Astrocyte of the hippocampus (primary cell): ENCODE data around the gene NTRK3.
"Not testable (repeated sequence)": the region's sequence is repeated elsewhere in the genome, so short reads cannot be mapped to it uniquely, and the experiment has no call there.

Experiments
- DNase-seq: peaks from one replicate; pipeline ENCODE4 v3.0.0; 2011; ENCODE audit warnings: low read depth, low spot score

Gene NTRK3

DNA sequence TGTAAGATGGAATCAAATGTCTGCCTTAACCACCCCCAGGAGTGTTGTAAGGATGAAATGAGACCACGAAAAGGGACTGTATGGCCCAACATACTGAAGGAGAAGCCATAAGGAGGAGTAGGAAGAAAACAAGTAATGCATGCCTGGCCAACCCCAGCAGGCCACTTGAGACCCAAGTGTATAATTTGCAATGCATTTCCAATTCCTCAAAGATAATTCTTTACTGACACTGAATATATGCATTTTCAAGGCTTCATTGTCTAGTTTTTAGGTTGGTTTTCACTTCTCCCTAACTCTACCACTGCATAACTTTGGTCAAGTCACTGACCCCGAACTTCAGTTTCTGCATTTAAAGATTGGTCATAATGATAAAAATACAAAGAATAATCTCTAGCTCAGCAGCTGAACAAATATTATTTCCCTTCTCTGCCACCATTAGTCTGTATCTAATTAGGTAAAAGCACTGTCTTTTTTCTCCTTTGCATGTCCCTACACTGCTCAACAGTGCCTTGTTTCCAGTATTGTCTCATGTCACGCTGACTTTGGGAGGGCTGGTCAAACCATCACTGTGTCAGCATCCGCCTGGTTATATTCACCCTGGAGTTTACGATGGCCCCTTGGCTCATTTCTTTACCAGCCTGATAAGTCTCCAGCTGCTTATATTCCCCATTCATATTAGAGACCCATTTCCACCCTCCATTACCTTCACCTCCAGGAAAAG, 378.6 kb downstream of the NTRK3 start:
- DNase-seq, result no peak

DNA sequence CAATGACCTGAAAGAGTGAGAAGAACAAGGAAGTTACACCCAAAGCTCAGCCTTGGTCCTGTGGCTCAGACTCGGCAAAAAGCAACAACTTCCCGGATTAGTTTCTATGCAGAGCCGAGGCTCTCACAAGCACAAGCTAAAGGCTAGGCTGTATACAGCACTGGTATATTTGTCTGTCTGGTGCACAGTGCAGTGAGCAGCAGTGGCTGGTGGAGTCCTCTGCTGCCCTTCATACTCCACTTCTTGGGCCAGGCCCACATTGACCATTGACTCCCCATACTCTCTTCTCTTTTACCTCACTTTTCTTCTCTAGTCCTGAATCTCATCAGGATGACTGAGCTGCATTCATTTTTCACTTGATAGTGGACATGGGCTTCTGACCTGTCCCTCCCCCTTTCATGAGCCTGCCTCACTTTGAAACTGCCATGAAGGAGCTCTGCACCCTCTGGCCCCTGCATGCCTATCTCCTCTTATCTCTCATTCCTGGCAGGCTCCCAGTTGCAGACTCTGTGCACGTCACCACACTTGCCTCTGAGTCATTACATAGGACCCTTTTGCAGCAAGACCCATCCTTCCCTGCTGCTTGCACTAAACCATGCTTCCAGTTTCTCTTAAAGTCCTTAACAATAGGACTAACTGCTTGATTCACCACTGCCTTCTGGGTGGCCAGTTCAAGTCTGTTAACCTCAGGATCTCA, 379.3 kb downstream of the NTRK3 start:
- DNase-seq, result peak; percentile 73

DNA sequence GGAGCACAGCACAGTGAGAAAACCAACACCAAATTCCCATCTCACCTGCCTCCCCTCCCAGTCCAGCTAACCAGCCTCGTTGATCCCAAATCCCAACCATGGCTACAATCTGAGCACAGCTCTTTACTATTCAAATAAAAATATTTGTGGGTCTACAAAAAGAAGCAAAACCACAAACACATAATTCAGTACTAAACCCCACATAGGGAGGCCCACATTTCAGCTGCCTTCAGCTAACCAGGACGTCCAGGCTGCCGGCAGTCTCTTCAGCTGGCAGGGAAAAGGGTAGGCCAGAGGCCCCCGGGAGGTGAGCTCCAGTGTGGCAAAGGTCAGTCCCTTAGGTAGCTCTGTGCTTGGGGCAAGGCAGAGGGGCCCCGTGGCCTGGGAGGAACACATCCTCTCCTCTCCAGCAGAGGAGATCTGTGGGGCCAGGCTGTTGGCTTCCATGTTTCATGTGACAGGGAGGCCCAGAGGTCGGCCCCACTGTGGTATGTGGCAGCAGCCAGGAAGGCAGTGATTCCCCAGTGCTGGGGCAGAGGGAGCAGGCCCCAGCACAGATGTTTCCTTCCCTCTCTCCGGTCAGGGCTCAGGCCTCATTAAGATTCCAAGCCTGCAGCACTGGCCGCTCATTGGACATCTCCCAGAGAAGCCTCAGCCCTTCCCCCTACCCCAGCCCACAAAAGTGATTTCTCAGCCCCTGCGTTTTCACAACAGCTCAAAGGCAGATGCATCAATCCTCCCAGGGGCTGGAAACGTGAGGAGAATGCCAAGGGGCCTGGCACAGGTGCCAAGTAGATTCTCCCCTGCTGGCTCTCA, 381.4 kb downstream of the NTRK3 start:
- peak; percentile 87 for DNase-seq

DNA sequence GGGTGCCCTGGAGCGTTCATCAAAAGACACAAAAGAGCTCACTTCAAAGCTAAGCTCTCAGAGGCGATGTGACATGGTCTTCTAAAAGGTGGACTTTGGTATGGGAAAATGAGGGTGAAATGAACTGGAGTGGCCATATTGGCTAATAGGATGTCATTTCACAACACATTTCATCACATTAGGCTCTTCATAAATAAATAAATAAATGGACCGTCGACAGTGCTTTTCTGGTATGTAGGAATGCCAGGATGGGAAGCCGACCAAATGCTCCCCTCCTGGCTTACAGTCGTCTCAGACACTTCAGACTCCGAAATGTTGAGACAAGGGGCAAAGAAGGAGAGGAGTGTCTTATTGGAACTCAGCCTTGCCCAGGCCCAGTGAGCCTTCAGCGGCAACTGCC, 383.0 kb downstream of the NTRK3 start:
- peak; percentile 34 for DNase-seq

DNA sequence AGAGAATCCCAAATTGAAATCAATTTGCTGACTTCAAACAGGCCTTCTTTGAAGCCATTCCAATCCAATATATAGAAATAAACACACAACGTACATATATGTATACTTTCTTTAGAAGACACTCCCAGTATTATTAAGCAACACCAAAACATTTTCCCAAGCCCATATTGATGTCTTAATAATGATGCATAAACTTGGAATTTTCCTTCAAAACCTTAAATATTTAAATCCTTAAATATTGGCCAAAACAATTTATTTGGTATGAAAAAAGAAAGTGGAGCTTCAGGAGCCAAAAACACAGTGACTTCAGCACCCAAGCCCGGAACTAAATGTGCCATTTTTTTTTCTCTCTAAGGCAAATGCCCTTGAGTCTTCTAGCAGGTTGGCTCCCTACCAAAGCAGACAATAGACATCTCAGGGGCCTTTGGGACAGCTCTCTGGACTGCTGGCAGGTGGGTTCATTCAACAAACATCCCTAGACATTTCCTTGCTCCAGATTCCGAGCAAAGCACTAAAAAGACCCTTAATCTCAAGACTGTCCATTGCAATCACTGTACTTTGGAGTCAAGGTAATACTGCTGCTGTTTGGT, 384.7 kb downstream of the NTRK3 start:
- no peak for DNase-seq

DNA sequence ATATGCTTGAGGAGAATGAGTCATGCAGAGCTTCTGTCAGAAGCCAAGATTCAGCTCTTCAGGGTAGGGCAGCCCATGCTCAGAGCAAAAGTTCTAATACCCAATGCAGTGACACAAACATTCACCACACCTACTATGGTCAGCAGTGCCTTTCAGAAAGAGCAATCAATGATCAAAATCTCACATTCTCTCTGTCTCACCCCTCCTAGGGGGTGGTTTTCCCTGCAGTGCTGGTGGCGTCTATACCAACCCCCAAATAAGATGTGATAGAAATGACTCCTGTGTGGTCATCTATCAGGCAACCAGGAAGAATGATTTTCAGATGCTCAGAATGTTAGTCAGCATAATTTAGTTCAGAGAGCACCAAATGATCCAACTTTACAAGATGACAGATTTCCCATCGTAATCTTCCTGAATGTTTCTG, 385.3 kb downstream of the NTRK3 start:
- peak; percentile 49 for DNase-seq

DNA sequence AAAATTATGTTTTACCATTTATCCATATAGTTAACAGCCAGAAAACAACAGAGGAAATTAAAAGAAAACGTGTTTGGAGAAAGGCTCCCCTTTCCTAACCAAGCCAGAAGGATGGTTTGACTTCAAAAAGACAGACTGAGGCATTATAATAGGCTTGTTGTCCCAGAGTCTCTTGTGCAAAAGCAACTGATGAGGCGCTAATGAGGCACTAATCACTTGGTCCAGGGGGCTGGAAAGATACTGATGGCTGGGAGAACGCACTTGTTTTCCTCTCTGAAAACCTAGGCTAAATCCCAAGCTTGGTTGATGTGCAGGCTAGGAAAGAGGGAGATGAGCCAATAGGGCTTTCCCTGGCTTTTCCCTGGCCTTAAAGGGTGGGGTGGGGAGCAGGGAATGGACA, 389.6 kb downstream of the NTRK3 start:
- no peak for DNase-seq

DNA sequence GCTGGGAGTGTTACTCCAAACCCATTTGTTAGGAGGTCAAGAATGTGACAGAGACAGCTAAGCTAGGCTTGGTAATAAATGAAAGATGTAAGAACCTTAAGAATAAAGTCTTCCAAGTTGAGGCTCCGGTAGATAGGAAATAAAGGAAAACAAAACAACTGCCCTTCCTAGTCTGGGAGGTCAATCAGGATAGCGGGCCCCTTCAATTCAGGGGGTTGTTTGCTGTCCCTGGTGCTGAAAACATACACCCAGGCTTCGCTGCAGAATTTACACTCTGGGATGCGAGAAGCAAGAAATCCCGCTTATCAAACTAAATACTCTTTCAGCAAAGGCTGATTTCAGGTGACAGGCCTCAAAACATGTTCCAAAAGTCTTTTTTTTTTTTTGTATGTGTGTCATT, 393.4 kb downstream of the NTRK3 start:
- peak; percentile 55 for DNase-seq

DNA sequence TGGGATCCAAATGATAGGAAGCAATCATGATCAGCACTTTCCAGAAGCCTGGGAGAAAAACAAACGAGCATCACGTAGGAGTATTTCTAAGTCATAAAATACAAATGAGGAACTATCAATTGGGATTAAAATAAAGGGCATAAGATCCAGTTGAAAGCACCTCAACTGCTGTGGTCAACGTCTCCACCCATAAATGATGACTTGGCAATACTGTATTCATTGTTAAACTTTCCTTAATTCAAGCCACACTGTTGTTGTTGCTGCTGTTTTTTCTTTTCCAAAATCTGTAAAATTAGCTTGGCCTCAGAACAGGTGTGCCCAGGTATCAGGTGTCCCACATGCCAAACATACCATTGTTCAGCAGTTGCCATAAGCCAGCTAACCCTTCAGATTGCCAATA, 395.8 kb downstream of the NTRK3 start:
- DNase-seq, result no peak

DNA sequence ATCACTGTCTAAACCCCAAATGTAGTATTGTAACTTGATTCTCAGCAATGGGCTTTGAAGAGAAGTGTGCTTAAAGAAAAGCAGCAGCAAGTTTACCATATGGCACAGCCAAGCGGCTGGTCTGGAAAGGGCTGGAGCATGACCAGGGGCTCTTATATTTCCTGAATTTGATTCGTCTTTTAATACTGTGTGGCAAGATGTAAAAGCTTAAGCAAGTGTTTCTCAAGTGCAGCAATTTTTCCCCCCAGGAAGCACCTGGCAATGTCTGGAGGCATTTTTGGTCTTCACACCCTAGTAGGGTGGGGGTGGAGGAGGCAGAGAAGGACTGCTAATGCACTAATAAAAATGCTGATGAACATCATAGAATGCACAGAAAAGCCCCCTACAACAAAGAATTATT, 397.9 kb downstream of the NTRK3 start:
- no peak for DNase-seq

DNA sequence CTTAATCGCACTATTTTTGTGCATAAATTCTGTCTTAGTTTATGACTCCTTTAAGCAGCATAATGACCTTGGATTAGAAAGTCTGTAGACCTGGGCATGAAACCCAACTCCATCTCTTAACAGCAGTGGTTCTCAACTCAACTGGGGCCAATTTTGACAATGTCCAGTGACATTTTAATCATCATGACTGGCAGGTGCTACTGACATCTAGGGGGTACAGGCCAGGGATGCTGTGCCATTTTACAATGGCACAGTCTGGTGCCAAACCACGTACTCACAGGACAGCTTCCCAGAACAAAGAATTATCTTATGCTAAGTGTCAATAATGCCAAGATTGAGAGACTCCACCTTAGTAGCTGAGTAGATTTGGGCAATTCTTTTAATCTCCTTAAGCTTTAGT, 405.0 kb downstream of the NTRK3 start:
- DNase-seq, result no peak

DNA sequence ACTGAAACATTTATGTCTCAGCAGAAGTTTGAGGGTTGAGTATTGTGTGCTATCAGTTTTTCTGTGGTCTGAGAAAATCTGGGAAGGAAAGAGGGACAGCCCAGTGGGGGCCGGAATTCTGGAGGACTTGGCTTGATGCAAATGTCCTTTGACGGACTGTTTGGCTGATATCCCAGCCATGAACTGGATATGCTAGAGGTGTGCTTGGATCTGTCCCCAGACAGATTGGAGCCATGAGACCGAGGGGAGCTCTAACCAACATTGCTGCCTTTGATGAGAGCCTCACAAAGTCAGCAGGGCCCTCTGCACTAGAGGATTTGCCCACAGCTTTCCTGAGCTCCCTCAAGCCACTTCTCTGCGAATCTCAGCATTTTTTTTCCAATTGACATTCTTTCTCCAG, 405.6 kb downstream of the NTRK3 start:
- DNase-seq, result peak; percentile 90

DNA sequence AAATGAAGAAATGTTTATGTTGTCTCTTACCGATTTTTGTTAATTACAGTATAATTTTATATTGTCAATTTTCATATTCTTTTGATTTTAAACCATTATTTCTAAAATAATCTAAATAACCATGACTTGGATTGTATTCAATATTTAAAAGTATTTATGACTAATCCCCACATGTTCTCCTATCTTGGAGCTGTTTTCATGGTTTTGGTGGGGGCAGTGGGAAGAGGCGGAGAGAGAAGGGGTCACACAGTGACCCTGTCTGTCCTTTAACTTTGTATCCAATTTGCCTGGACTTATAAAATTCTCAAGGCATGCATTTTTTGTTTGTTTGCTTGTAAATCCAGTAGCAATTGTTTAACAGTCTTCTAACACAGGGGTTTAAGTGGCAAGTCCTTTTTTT, 407.4 kb downstream of the NTRK3 start:
- DNase-seq, result peak; percentile 14

DNA sequence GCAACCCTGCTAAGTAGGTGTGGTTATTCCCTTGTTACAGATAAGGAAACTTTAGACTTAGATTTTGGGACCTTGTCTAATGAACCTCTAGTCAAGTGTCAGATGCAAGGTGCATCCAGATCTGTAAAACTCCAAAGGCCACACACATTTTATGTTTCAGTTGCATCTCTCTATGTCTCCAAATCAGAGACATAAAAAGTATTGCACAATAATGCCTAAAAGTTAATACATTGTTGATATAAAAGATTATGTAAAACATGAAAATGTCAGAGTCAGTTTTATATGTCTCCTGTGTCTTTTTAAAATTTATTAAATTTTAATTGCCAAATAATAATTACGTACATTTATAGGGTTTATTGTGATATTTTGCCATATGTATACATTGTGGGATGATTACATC, 408.5 kb downstream of the NTRK3 start:
- DNase-seq, result no peak

DNA sequence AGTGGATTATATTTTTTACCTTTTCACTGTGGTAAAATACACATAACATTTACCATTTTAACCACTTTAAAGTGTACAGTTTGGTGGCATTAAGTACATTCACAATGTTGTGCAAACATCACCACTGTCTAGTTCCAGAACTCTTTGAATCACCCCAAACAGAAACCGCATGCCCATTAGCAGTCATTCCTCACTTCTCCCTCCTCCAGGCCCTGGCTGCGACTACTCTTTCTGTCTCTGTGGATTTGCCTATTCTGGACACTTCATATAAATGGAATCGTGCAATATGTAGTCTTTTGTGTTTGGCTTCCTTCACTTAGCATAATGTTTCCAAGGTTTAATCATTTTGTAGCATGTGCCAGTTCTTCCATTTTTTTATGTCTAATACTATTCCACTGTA, 409.8 kb downstream of the NTRK3 start:
- peak; percentile 10 for DNase-seq

DNA sequence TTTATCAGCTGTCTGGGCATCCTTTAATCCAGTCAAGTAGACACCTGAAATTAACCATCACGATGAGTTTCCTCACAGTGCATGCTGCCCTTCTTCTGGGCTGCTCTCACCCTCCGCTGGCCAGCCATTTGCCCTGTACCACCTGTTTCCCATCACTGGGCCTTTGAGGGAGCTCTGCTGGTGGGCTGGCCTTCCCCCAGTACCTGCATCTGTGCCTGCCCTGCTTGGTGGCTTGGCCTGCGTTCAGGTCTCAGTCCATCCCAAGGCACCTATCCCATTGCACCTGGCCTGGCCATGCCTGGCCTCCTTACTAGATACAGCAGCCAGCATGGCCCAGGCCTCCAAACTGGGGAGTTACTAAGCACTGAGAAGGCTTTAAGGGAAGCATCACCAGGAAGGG, 413.2 kb downstream of the NTRK3 start:
- DNase-seq, result no peak

DNA sequence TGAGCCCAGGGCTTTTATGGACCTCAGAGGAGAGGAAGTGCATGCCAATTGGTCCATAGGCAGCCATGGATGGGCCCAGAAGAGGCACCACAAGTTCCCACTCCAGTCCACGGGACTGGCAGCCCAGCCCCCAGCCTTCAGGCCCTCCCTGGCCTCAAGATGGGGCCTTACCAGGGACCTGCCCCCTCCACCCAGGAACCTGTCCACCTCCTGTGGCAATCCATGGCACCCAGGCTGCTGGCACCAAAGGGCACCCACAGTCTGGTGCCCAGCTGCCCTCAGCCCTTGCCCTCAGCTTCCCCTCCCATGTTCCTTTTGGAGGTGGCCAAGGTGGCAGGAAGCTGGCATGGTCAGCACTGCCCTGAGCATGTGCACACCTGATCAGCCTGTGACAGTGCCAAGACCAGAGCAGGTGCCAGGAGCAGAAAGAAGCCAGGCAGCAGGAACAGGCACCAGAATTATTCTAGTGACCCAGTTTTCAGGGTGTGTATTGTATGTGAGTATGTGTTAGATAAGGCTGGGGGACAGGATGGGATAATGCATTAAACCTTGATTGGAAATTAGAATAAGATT, 415.0 kb downstream of the NTRK3 start:
- no peak for DNase-seq

DNA sequence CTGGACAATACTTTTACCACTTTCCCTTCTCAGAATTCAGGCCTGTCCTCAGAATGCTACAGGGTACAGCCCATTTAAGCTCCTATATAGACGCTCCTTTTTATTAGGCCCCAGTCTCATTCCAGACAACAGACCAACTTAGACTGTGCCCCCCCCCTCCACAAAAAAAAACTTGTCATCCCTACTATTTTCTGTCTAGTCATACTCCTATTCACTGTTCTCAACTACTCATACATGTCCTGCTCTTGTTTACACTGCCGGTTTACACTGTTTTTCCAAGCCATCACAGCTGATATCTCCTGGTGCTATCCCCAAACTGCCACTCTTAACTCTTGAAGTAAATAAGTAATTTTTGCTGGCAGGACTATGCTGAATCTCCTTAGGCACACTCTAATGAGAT, 420.7 kb downstream of the NTRK3 start:
- not testable (repeated sequence) for DNase-seq

DNA sequence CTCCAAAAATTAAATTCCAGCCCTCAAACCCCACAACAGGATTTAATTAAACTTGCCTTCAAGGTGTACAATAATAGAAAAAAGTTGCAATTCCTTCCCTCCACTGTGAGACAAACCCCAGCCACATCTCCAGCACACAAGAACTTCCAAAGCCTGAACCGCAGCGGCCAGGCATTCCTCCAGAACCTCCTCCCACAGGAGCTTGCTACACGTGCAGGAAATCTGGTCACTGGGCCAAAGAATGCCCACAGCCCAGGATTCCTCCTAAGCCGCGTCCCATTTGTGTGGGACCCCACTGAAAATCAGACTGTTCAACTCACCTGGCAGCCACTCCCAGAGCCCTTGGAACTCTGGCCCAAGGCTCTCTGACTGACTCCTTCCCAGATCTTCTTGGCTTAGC, 423.2 kb downstream of the NTRK3 start:
- DNase-seq, result not testable (repeated sequence)

DNA sequence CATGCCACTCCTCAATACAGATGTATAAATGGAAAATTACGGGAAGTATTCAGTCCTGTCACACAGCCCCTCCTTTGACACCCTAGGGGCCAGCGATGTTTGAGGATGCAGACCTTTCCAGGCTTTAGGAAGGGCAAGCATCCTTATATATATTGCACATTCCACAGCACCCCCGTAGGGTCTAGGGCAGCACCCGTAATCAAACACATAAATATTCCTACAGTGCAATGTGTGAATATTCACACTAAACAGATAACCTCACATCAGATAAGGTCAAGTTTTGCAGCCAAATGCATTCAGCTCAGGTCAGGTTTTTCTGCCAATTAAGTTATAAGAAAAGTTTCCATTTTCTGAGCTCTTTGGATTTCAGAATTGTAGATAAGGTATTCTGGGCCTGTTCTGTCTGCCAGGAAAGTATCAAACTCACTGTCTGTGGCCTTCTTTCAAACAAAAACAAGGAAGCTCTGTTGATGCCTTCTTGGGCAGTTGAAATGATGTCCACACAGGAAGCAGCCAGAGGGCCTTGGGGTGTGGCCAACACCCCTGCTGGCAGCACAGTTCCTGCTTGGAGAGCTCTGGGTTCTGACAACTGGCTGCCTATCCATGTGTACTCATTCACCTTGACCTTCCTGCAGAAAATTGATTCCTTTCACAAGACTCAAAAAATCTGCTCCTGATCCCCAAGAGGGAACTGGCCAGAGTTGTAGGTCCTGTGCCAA, 427.0 kb downstream of the NTRK3 start:
- peak; percentile 4 for DNase-seq

DNA sequence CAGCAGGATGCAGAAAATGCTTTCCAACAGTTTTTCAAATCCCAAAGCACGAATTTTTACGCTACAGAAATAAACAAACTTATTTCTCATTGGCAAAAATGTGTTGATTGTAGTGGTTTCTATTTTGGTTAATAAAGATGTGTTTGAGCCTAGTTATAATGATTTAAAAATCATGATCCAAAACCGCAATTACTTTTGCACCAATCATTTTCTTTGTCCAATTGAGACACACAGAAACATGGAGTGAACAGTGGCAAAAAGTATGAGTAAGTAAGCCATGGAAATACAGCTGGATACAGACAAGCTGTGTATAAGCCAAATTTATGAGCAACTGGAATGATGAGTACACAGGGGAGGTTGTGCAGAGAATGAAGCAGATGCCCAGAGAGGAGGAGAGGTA, 427.9 kb downstream of the NTRK3 start:
- DNase-seq, result no peak
